B cell (primary cell): Measurements from ENCODE around the gene BRD3.

Experiments used
- EZH2 ChIP-seq: IDR thresholded peaks from 2 replicates; pipeline ENCODE4 v1.6.1; 2012; ENCODE audit warnings: borderline replicate concordance, low read depth, mild to moderate bottlenecking, moderate library complexity, low read length; ENCODE audit not compliant: insufficient read depth, poor library complexity, severe bottlenecking
- TF ChIP-seq, protein P1 (sequence below): fragments of 200-600 bp; IDR thresholded peaks from one replicate; pipeline ENCODE4 v1.8.0; 2022; ENCODE audit warnings: antibody characterized with exemption, mild to moderate bottlenecking

DNA sequence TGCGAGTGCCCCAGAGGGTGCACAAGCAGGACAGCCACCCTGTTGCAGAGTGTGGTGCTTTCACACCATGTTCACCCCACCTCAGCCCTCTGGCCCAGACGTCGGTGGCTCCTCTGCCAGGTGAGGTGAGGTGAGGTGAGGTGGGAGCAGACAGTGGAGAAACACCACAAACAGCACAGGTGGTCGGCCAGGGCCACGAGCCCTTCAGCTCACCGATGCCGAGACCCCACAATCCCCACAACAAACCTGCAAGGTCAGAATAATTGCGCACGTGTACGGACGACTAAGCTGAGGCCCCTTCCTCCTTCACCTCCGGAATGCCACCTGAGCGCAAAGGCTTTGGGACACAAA, 10.5 kb downstream of the BRD3 start:
- TF ChIP-seq, protein P1, sequence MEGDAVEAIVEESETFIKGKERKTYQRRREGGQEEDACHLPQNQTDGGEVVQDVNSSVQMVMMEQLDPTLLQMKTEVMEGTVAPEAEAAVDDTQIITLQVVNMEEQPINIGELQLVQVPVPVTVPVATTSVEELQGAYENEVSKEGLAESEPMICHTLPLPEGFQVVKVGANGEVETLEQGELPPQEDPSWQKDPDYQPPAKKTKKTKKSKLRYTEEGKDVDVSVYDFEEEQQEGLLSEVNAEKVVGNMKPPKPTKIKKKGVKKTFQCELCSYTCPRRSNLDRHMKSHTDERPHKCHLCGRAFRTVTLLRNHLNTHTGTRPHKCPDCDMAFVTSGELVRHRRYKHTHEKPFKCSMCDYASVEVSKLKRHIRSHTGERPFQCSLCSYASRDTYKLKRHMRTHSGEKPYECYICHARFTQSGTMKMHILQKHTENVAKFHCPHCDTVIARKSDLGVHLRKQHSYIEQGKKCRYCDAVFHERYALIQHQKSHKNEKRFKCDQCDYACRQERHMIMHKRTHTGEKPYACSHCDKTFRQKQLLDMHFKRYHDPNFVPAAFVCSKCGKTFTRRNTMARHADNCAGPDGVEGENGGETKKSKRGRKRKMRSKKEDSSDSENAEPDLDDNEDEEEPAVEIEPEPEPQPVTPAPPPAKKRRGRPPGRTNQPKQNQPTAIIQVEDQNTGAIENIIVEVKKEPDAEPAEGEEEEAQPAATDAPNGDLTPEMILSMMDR, result no peak
- TF ChIP-seq EZH2, result no peak
